HG03159 (cell line): ENCODE measurements around the gene GYG2.

Experiments used
- ATAC-seq: cut with Tn5 transposase; IDR thresholded peaks from one replicate; pipeline ENCODE4 v1.9.1; 2021; ENCODE audit warnings: mild to moderate bottlenecking, moderate library complexity; ENCODE audit not compliant: unreplicated experiment

GYG2 gene

GRCh38 chrX:2812161-2812907 lies 16.4 kb upstream of the GYG2 start:
- peak; percentile 84 for ATAC-seq

GRCh38 chrX:2817036-2817435 lies 11.7 kb upstream of the GYG2 start:
- ATAC-seq: no peak

GRCh38 chrX:2819345-2820135 lies 9.2 kb upstream of the GYG2 start:
- ATAC-seq: no peak

- ATAC-seq: no peak
Observed at GRCh38 chrX:2820136-2820771, 8.5 kb upstream of the GYG2 start.

- no peak for ATAC-seq
Observed at GRCh38 chrX:2823795-2824386, 4.8 kb upstream of the GYG2 start.

GRCh38 chrX:2824886-2825285 lies 3.8 kb upstream of the GYG2 start:
- ATAC-seq: no peak

GRCh38 chrX:2828959-2829411 lies 255 bp downstream of the GYG2 start:
- ATAC-seq: no peak

GRCh38 chrX:2829469-2830246 lies 928 bp downstream of the GYG2 start:
- no peak for ATAC-seq

- ATAC-seq: no peak
Observed at GRCh38 chrX:2831471-2832228, 2.9 kb downstream of the GYG2 start.

- ATAC-seq: no peak
Observed at GRCh38 chrX:2837961-2838360, 9.2 kb downstream of the GYG2 start.

- no peak for ATAC-seq
Observed at GRCh38 chrX:2840961-2841360, 12.2 kb downstream of the GYG2 start.

- ATAC-seq: no peak
Observed at GRCh38 chrX:2841537-2841936, 12.8 kb downstream of the GYG2 start.

- no peak for ATAC-seq
Observed at GRCh38 chrX:2846992-2847391, 18.3 kb downstream of the GYG2 start.

- ATAC-seq: no peak
Observed at GRCh38 chrX:2848871-2849301, 20.2 kb downstream of the GYG2 start.

- no peak for ATAC-seq
Observed at GRCh38 chrX:2854918-2855317, 26.2 kb downstream of the GYG2 start.

- no peak for ATAC-seq
Observed at GRCh38 chrX:2855761-2856160, 27.0 kb downstream of the GYG2 start.

GRCh38 chrX:2857566-2857965 lies 28.8 kb downstream of the GYG2 start:
- no peak for ATAC-seq

- no peak for ATAC-seq
Observed at GRCh38 chrX:2859197-2859797, 30.6 kb downstream of the GYG2 start.

GRCh38 chrX:2862404-2862803 lies 33.7 kb downstream of the GYG2 start:
- no peak for ATAC-seq
